ENCODE measurements around the gene KYAT1.

Gene KYAT1

GRCh38 chr9:128838338-128838737 is 43.4 kb downstream of the KYAT1 start:
- no peak for DNase-seq (ENCODE audit: low read depth in 2 of 2)

GRCh38 chr9:128836509-128837145 is 45.1 kb downstream of the KYAT1 start:
- no peak for DNase-seq (ENCODE audit: low read depth in 2 of 2)

GRCh38 chr9:128835246-128836210 is 46.2 kb downstream of the KYAT1 start:
- DNase-seq (ENCODE audit: low read depth in 2 of 2) = no peak

- DNase-seq (ENCODE audit: low read depth in 2 of 2) = no peak
Measured at GRCh38 chr9:128833696-128834095, 48.1 kb downstream of the KYAT1 start.

- peak; percentile 86 to 88 for DNase-seq (ENCODE audit: low read depth in 2 of 2)
Measured at GRCh38 chr9:128829477-128830251, 52.1 kb downstream of the KYAT1 start, which contains the start of gene SPOUT1. SPOUT1 (minus strand) TSS chr9:128829794; CDS start chr9:128829780, 14 bp downstream.

- DNase-seq (ENCODE audit: low read depth in 2 of 2) = no peak
Measured at GRCh38 chr9:128828719-128829452, 52.9 kb downstream of the KYAT1 start.

GRCh38 chr9:128828267-128828666 is 53.5 kb downstream of the KYAT1 start:
- DNase-seq (ENCODE audit: low read depth in 2 of 2) = no peak

- no peak for DNase-seq (ENCODE audit: low read depth in 2 of 2)
Measured at GRCh38 chr9:128825923-128826700, 55.6 kb downstream of the KYAT1 start.

- DNase-seq (ENCODE audit: low read depth in 2 of 2) = no peak
Measured at GRCh38 chr9:128824911-128825310, 56.8 kb downstream of the KYAT1 start.

GRCh38 chr9:128823903-128824406 is 57.8 kb downstream of the KYAT1 start:
- no peak for DNase-seq (ENCODE audit: low read depth in 2 of 2)

- no peak for DNase-seq (ENCODE audit: low read depth in 2 of 2)
Measured at GRCh38 chr9:128823362-128823902, 58.3 kb downstream of the KYAT1 start.

- no peak for DNase-seq (ENCODE audit: low read depth in 2 of 2)
Measured at GRCh38 chr9:128822407-128823042, 59.2 kb downstream of the KYAT1 start.

GRCh38 chr9:128821584-128822406 is 60.0 kb downstream of the KYAT1 start:
- no peak for DNase-seq (ENCODE audit: low read depth in 2 of 2)

GRCh38 chr9:128820665-128821583 is 60.8 kb downstream of the KYAT1 start:
- no peak for DNase-seq (ENCODE audit: low read depth in 2 of 2)

- DNase-seq (ENCODE audit: low read depth in 2 of 2) = no peak
Measured at GRCh38 chr9:128819716-128820664, 61.8 kb downstream of the KYAT1 start.
